GM12872 (cell line): ENCODE data around the gene FEM1A.

Source experiments
- CTCF ChIP-seq: IDR thresholded peaks from 3 replicates; pipeline ENCODE4 v1.5.1; 2011; ENCODE audit warnings: low read depth, mild to moderate bottlenecking, low read length, moderate library complexity; ENCODE audit not compliant: insufficient read depth

The FEM1A gene

GRCh38 chr19:4829001-4829712, 37.6 kb downstream of the FEM1A start:
- peak; percentile 34; the same call in 1 of the 3 replicates for TF ChIP-seq CTCF

- TF ChIP-seq CTCF = no peak
Observed at GRCh38 chr19:4830332-4830731, 38.8 kb downstream of the FEM1A start.

- TF ChIP-seq CTCF = no peak
Observed at GRCh38 chr19:4830768-4831265, 39.3 kb downstream of the FEM1A start.

GRCh38 chr19:4831304-4831978, 39.9 kb downstream of the FEM1A start, which contains the start of gene TICAM1:
Gene TICAM1 (minus strand): TSS chr19:4831712. CDS start chr19:4818377, 13,335 bp downstream.
- TF ChIP-seq CTCF = 0 out of 3 replicates have a peak, but pooled peaks have one; percentile 5

- TF ChIP-seq CTCF = no peak
Observed at GRCh38 chr19:4832776-4833175, 41.2 kb downstream of the FEM1A start.

GRCh38 chr19:4839192-4839591, 47.7 kb downstream of the FEM1A start:
- no peak for TF ChIP-seq CTCF

- no peak for TF ChIP-seq CTCF
Observed at GRCh38 chr19:4843647-4843965, 52.1 kb downstream of the FEM1A start.
